ENCODE data around the gene PROKR1. TPM values are rescaled to one million over a fixed set of nuclear protein-coding genes. Genes with fewer than 3 reads are reported as not detected.

PROKR1 gene
- total and polyA plus RNA-seq, 10 donors, result 0.02 to 0.09 (median 0.03) TPM; not detected in 7

GRCh38 chr2:68653538-68653982, 10.2 kb downstream of the PROKR1 start:
- DNase-seq, result no peak
- Histone ChIP-seq H3K4me3 (no peak overlapping the region), H3K4me1 (peaks cover 0 to 16% (median 10%) of the 10 kb centered on the region in 6 donors), H3K9me3 (no peaks in the 10 kb centered on the region), H3K27me3 (replicated peaks in 1 of 7) (peaks cover 0 to 31% (median 0%) of the 10 kb centered on the region in 7 donors), H3K27ac (no peak overlapping the region), H3K36me3 (no peaks in the 10 kb centered on the region)
- 2 to 5% (median 3%) methylated on average over 10 of the region's 10 CpGs for WGBS, 5 donors
- TF ChIP-seq POLR2AphosphoS5 (IDR thresholded peaks at IDR 0.05), result no peak
- no peak for TF ChIP-seq POLR2A (IDR thresholded peaks at IDR 0.05)
- TF ChIP-seq CTCF (IDR thresholded peaks at IDR 0.05 in 8 of 11, conservative IDR thresholded peaks at IDR 0.05 in 3 of 11), result no peak
- intact Hi-C loops (cut with DNase I; ENCODE audit: low total_unique reads), result no loop called here

- Histone ChIP-seq H3K36me3 (no peaks in the 10 kb centered on the region), H3K27me3 (replicated peaks in 1 of 7) (peaks cover 0 to 6% (median 0%) of the 10 kb centered on the region in 7 donors), H3K4me3 (no peak overlapping the region), H3K4me1 (peaks cover 0 to 20% (median 11%) of the 10 kb centered on the region in 6 donors), H3K27ac (no peak overlapping the region), H3K9me3 (no peaks in the 10 kb centered on the region)
- WGBS, 5 donors, result 42 to 53% (median 50%) methylated on average over 6 of the region's 6 CpGs
- no peak for TF ChIP-seq CTCF (IDR thresholded peaks at IDR 0.05 in 8 of 11, conservative IDR thresholded peaks at IDR 0.05 in 3 of 11)
- TF ChIP-seq POLR2AphosphoS5 (IDR thresholded peaks at IDR 0.05), result no peak
- no peak for TF ChIP-seq POLR2A (IDR thresholded peaks at IDR 0.05)
- intact Hi-C loops (cut with DNase I; ENCODE audit: low total_unique reads), result no loop called here
- DNase-seq, result no peak
Measured at GRCh38 chr2:68658266-68658665, 14.9 kb downstream of the PROKR1 start.

- no peaks in the 10 kb centered on the region for H3K36me3 ChIP-seq
- no peak overlapping the region for H3K4me3 ChIP-seq
- H3K27ac ChIP-seq, result no peak overlapping the region
- peaks cover 0 to 12% (median 4%) of the 10 kb centered on the region in 6 donors for H3K4me1 ChIP-seq
- peaks cover 0 to 4% (median 0%) of the 10 kb centered on the region in 7 donors for H3K27me3 ChIP-seq (replicated peaks in 1 of 7)
- no peak for DNase-seq
- intact Hi-C loops (cut with DNase I; ENCODE audit: low total_unique reads), result no loop called here
- no peaks in the 10 kb centered on the region for H3K9me3 ChIP-seq
- TF ChIP-seq POLR2AphosphoS5 (IDR thresholded peaks at IDR 0.05) (no peak), CTCF (IDR thresholded peaks at IDR 0.05 in 8 of 11, conservative IDR thresholded peaks at IDR 0.05 in 3 of 11) (no peak), POLR2A (IDR thresholded peaks at IDR 0.05) (no peak)
Measured at GRCh38 chr2:68659081-68659480, 15.7 kb downstream of the PROKR1 start.

GRCh38 chr2:68660658-68661057, 17.3 kb downstream of the PROKR1 start:
- intact Hi-C loops (cut with DNase I; ENCODE audit: low total_unique reads), result no loop called here
- Histone ChIP-seq H3K27me3 (replicated peaks in 1 of 7) (peaks cover 0 to 4% (median 0%) of the 10 kb centered on the region in 7 donors), H3K27ac (no peak overlapping the region), H3K9me3 (no peaks in the 10 kb centered on the region), H3K36me3 (no peaks in the 10 kb centered on the region), H3K4me3 (no peak overlapping the region), H3K4me1 (peaks cover 0 to 10% (median 0%) of the 10 kb centered on the region in 6 donors)
- TF ChIP-seq CTCF (IDR thresholded peaks at IDR 0.05 in 8 of 11, conservative IDR thresholded peaks at IDR 0.05 in 3 of 11) (no peak), POLR2AphosphoS5 (IDR thresholded peaks at IDR 0.05) (no peak), POLR2A (IDR thresholded peaks at IDR 0.05) (no peak)
- DNase-seq, result no peak
- WGBS, 5 donors, result 66 to 80% (median 70%) methylated on average over 3 of the region's 3 CpGs

Data from spleen (tissue), 11 donors.